ENCODE measurements around the gene SGCD. TPM values are rescaled to one million over a fixed set of nuclear protein-coding genes. Genes with fewer than 3 reads are reported as not detected.

The SGCD gene
- total RNA-seq, 4 donors from 2014 or later: 16.7 to 38.6 (median 27.7) TPM

GRCh38 chr5:156694598-156694997, 367.6 kb downstream of the SGCD start:
- Histone ChIP-seq H3K27ac (replicated peaks in 1 of 4) (no peak overlapping the region), H3K9me3 (no peaks in the 10 kb centered on the region), H3K27me3 (no peaks in the 10 kb centered on the region), H3K4me1 (peaks cover 0 to 7% (median under 1%) of the 10 kb centered on the region in 4 donors), H3K36me3 (no peaks in the 10 kb centered on the region), H3K4me3 (no peak overlapping the region)
- intact Hi-C loops (cut with DNase I): no loop called here
- DNase-seq (ENCODE audit: extremely low spot score): no peak
- WGBS: 54% methylated on average over 2 of the region's 2 CpGs
- TF ChIP-seq POLR2A (IDR thresholded peaks at IDR 0.05; ENCODE audit: low read depth) (no peak), EP300 (IDR thresholded peaks at IDR 0.05) (no peak), POLR2AphosphoS5 (IDR thresholded peaks at IDR 0.05) (no peak), CTCF (IDR thresholded peaks at IDR 0.05) (no peak)

GRCh38 chr5:156695774-156696173, 368.8 kb downstream of the SGCD start:
- Histone ChIP-seq H3K27me3 (no peaks in the 10 kb centered on the region), H3K9me3 (no peaks in the 10 kb centered on the region), H3K27ac (replicated peaks in 1 of 4) (no peak overlapping the region), H3K4me3 (no peak overlapping the region), H3K36me3 (no peaks in the 10 kb centered on the region), H3K4me1 (no peaks in the 10 kb centered on the region)
- no peak for DNase-seq (ENCODE audit: extremely low spot score)
- intact Hi-C loops (cut with DNase I): no loop called here
- WGBS: 96% methylated on average over 2 of the region's 2 CpGs
- TF ChIP-seq POLR2A (IDR thresholded peaks at IDR 0.05; ENCODE audit: low read depth) (no peak), CTCF (IDR thresholded peaks at IDR 0.05) (no peak), EP300 (IDR thresholded peaks at IDR 0.05) (no peak), POLR2AphosphoS5 (IDR thresholded peaks at IDR 0.05) (no peak)

GRCh38 chr5:156698323-156698722, 371.4 kb downstream of the SGCD start:
- WGBS: 78% methylated on average over 3 of the region's 3 CpGs
- DNase-seq (ENCODE audit: extremely low spot score): no peak
- TF ChIP-seq POLR2A (IDR thresholded peaks at IDR 0.05; ENCODE audit: low read depth): no peak
- no peak for TF ChIP-seq EP300 (IDR thresholded peaks at IDR 0.05)
- TF ChIP-seq POLR2AphosphoS5 (IDR thresholded peaks at IDR 0.05): no peak
- no peak for TF ChIP-seq CTCF (IDR thresholded peaks at IDR 0.05)
- H3K9me3 ChIP-seq: no peaks in the 10 kb centered on the region
- no peaks in the 10 kb centered on the region for H3K36me3 ChIP-seq
- intact Hi-C loops (cut with DNase I): no loop called here
- no peaks in the 10 kb centered on the region for H3K27me3 ChIP-seq
- H3K4me1 ChIP-seq: no peaks in the 10 kb centered on the region
- H3K4me3 ChIP-seq: no peak overlapping the region
- H3K27ac ChIP-seq (replicated peaks in 1 of 4): no peak overlapping the region

GRCh38 chr5:156699147-156699546, 372.2 kb downstream of the SGCD start:
- intact Hi-C loops (cut with DNase I): no loop called here
- no peaks in the 10 kb centered on the region for H3K27me3 ChIP-seq
- WGBS: 96% methylated on average over 1 of the region's 1 CpG
- DNase-seq (ENCODE audit: extremely low spot score): no peak
- no peaks in the 10 kb centered on the region for H3K9me3 ChIP-seq
- no peak overlapping the region for H3K4me3 ChIP-seq
- H3K4me1 ChIP-seq: no peaks in the 10 kb centered on the region
- no peak overlapping the region for H3K27ac ChIP-seq (replicated peaks in 1 of 4)
- TF ChIP-seq POLR2AphosphoS5 (IDR thresholded peaks at IDR 0.05) (no peak), EP300 (IDR thresholded peaks at IDR 0.05) (no peak), CTCF (IDR thresholded peaks at IDR 0.05) (no peak), POLR2A (IDR thresholded peaks at IDR 0.05; ENCODE audit: low read depth) (no peak)
- no peaks in the 10 kb centered on the region for H3K36me3 ChIP-seq

- WGBS: 87% methylated on average over 3 of the region's 3 CpGs
Measured at GRCh38 chr5:156704139-156704538, 377.2 kb downstream of the SGCD start.

More at GRCh38 chr5:156704139-156704538, 377.2 kb downstream of the SGCD start:
- no peaks in the 10 kb centered on the region for H3K36me3 ChIP-seq
- no peaks in the 10 kb centered on the region for H3K4me1 ChIP-seq
- intact Hi-C loops (cut with DNase I): no loop called here
- H3K27me3 ChIP-seq: no peaks in the 10 kb centered on the region
- no peaks in the 10 kb centered on the region for H3K9me3 ChIP-seq
- DNase-seq (ENCODE audit: extremely low spot score): no peak
- no peak overlapping the region for H3K27ac ChIP-seq (replicated peaks in 1 of 4)
- H3K4me3 ChIP-seq: no peak overlapping the region
- TF ChIP-seq POLR2AphosphoS5 (IDR thresholded peaks at IDR 0.05) (no peak), EP300 (IDR thresholded peaks at IDR 0.05) (no peak), POLR2A (IDR thresholded peaks at IDR 0.05; ENCODE audit: low read depth) (no peak), CTCF (IDR thresholded peaks at IDR 0.05) (no peak)
